Activated CD4-positive, alpha-beta T cell treated with anti-CD3 and anti-CD28 coated beads, Interleukin-2, amount 50 U/mL, for 16 hours (primary cell): ENCODE measurements around the gene ZNF41.
A peak's percentile ranks its signal among the peaks of the same experiment; 100 is the strongest.
"Not testable (repeated sequence)": the region's sequence is repeated elsewhere in the genome, so short reads cannot be mapped to it uniquely, and the experiment has no call there.

Experiments
- DNase-seq: peaks from one replicate; pipeline ENCODE4 v3.0.0-alpha.2; 2020

The ZNF41 gene

DNA sequence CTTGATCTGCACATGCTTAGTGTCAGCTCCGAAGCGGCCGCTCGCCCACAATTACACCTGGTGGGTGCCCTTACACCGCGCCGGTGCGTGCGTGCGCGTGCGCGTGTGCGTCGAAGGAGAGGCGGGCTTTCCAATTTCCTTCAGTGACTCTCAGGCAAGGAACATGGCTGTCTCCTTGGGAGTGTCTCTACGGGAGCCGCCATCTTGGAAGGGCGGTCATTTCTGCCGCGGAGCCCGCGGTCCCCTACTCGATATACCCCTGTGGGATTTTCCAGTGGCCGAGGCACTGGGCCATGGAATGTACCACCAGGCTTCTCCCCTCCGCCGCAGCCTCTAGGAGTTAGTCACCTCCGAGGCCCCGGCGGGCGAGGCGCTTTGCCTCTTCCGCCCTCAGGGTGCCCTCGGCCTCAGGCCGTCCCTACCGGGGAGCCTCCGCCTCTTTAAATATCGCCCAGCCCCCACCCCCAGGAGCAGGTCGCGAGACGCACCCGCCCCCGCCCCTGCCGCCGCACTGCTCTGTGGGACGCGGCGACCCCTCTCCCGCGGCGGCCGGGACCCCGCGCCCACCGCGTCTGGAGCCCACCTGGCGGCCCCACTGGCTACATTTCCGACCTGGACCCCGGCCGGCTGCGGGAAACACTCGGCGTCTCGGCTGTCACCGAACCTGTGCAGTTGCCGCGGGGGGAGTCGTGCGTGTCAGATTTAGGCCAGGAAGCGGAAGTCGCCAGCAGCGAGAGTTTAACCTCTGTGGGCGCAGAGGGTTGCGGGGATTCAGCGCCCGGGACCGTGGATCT, at the start of gene ZNF41:
ZNF41 (minus strand) TSS at position 711 of the 794 bp plus-strand sequence. CDS start 15,741 bp downstream, outside the sequence.
- peak; percentile 78 for DNase-seq

DNA sequence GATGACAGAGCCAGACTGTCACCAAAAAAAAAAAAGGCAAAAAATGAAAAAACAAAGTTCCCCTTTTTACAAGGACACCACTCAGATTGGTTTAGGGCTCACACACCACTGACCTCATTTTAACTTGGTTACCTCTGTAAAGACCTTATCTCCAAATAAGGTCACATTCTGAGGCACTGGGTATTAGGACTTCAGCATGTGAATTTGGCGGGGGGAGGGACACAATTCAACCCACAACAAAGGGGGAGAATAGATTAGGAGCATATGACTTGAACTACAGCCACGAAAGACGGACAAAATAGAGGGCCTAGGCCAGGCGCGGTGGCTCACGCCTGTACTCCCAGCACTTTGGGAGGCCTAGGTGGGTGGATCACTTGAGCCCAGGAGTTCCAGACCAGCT, 47.0 kb upstream of the ZNF41 start:
- DNase-seq = no peak

DNA sequence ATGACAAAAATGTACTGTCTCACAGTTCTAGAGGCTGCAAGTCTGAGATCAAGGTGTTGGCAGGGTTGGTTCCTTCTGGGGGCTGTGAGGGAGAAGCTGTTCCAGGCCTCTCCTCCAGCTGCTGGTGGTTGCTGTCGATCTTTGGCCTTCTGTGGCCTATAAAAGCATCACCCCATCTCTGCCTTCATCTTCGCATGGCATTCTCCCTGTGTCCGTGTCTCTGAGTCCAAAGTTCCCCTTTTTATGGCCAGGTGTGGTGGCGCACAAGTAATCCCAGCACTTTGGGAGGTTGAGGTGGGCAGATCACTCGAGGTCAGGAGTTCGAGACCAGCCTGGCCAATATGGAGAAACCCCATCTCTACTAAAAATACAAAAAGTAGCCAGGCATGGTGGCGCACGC, 46.5 kb upstream of the ZNF41 start:
- DNase-seq = no peak

DNA sequence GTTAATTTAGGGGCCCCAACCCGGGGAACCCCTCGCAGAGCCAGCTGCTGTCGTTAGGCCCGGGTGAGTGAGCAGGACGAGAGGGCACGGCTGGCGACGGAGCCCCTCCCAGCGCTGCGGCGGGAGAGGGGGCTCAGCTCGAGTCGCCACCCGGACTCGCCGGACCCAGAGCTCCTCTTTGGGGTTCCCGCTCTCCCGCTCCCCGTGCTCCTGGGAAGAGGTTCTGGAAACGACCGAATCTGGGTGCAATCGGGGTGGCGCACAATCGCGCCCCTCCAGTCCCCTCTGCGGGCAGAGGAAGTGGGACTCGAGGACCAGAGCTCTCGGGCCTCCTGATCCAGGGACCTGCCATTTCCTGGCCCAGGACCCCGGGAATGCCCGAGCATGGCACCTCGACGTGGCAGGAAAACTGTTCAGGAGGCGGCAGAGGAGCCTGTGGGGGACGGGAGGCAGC, 40.7 kb upstream of the ZNF41 start:
- no peak for DNase-seq

DNA sequence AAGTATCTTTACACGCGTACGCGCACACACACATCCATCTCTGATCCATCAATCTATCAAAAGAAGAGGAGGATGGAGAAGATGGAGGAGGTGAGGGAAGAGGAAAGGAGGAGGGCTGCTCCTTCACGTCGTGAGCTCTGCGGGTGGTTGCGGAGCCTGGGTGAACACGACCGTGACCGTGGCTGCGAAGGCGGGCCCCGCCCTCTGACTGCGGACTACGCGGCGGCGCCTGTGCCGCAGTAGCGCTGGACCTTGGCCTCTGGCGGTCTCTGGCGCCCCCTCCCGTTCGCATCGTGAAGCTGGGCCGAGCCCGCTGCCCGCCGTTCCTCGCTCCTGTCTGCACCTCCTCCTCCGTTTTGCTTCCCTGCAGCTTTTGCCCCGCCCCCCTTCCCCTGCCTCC, 40.3 kb upstream of the ZNF41 start:
- peak; percentile 80 for DNase-seq

DNA sequence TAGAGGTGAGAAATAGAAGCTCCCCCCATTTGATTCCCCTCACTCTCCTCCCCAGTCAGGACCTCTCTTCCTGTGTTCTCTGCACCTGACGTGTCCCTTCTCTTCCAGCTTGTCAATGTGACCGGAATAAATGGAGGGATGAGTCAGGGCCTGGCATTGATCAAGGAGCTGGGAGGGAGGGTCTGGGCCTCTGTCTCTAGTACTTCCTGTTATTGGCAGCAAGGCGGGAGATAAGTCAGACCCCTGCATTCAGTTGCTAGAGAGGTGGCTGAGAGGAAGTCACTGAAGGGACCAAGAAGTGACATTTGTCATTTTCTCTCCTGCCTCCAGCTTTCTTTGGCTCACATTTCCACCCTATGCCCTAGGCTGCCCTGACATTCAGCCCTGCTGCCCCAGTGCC, 35.1 kb upstream of the ZNF41 start:
- no peak for DNase-seq

DNA sequence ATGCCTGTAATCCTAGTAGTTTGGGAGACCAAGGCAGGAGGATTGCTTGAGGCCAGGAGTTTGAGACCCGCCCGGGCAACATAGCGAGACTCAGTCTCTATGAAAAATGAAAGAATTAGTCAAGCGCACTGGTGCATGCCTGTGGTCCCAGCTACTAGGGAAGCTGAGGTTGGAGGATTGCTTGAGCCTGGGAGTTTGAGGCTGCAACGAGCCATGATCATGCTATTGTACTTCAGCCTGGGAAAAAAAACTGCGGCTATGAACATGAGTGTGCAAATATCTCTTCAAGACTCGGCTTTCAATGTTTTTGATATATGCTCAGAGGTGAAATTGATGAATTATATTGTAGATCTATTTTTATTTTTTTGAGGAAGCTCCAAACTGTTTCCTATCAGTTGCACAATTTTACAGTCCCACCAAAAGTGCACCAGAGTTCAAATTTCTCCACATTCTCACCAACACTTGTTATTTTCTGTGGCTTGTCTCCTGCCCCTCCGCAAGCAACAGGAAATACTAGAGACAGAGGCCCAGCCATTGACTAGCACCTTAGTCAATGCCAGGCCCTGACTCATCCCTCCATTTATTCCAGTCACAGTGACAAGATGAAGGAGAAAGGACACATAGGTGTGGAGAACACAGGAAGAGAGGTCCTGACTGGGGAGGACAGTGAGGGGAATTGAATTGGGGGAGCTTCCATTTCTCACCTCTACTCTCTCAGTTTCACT, 33.1 kb upstream of the ZNF41 start:
- DNase-seq = no peak

DNA sequence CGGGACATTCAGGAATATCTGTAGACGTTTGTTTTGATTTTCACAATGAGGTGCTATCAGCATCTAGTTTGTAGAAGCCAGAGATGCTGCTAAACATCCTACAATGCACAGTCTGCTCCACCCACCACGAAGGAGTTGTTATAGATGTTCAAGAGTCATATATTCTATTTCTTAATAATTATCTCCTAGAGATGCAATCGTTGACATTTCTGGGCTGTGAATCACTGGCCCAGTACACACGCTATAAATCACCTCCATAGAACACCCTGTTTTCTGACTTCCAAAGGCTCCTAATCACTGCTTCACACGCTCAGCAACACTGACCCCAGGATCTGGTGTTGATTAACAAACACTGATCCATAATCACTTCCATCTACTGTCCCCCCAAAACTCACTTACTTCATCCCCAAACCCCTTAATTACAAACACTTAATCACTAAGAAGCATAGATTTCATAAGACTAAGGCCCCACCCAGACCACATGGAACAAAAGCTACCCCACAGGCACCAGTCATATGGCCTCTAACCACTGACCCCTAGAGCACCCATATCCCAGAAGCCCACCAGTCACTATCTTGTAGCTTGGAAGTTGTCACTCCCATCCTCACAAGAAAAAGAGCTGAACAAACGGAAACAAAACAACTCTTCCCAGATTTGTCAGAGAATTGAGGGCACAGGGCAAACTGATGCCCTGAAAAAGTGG, 31.7 kb upstream of the ZNF41 start:
- DNase-seq = no peak

DNA sequence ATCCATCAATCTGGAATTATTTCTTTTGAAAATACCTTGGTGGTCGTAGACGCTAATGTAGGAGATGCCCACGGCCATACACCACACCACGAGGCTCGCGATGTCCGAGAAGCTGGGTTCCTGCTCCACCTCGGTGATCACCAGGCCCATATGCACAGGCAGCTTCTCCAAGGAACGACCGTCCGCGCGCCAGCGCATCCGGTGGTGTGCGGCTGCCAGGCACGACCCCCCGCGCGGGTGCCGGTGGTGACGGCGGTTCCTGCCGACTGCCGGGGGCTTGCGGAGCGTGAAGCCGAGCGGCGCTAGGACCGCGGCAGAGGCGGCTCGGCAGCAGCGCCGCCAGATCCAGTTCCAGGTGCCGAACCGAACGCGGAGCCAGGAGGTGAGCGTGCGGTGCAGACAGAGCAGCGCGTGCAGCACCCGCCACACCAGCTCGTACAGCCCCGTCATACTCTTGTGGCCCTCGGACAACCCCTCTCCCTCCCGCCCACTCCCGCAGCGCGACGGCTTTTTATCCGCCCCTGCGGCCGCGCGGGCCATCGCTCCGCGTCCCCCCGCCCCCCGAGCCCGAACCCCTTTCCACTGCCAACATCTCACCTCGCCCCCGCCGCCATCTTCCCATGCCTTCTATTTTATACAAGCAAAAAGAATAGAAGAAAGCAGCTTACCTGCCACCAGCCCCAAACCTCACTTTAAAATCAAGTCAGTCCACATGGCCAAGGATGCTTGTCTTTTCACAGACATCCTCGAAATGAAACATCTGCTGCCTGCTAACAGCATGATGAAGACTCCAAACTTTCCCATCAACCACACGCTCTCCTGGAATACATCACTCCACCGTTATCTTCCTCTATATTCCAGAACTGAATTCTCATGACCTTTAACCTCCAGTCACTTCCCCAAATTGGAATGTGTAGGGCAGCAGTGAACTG, 30.3 kb upstream of the ZNF41 start:
- DNase-seq = not testable (repeated sequence)

DNA sequence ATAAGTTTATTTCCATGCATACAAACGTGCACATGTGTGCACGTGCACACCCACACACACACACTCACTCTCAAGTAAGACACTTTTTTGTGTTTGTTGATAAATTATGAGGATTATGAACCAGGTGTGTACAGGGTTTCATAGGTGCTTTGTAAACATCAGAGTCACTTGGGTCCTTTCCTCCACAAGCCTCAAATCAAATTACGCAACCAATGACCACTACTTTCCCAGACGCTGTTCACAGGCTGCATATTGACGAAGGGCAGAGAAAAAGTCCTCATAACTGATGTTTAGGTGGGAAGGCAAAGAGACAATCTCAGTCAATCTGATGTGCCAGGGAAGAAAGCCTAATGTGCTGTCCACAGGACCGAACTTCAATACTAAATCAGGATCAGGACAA, 29.4 kb upstream of the ZNF41 start:
- not testable (repeated sequence) for DNase-seq

DNA sequence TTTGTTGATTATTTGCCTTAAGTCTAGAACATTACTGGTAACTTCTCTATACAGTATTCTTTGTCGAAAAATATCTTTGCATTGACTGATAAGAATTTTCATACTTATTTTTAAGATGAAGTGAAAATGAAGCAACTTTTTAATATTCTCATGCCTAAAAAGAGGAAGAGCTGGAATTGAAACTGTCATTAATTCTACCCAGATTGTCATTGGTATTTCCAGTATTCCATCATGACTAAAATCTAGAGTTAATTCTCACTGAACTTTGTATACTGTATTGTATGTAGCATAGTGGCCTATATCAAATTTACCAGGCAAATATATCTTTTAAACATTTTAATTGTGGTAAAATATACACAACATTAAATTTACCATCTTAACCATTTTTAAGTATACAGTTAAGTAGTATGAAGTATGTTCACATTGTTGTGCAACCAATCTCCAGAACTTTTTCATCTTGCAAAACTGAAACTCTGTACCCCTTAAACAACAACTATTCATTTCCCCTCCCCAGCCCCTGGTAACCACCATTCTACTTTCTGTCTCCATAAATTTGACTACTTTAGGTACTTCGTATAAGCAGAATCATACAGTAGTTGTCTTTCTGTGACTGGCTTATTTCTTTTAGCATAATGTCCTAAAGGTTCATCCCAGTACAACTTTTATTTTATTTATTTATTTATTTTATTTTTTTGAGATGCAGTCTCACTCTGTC, 24.3 kb upstream of the ZNF41 start:
- DNase-seq = no peak

DNA sequence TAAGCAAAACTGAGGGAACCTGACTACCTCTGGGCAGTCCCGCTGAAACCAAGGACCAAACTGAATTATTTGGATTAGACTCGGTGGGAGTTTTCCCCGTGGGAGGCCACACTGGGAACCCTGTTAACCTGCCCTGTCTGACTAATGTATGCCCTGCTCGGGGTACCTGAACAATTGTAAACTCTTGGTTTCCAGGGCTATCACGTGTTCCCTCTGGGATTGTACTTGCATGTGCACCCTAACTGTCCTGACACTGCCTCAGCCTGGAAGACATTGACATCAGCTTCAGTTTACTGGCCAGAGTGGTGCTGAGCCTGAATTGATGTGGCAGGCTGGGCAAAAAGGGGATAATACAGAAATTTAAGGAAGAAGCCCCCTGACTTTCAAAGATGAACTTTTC, 20.1 kb upstream of the ZNF41 start:
- DNase-seq = no peak

DNA sequence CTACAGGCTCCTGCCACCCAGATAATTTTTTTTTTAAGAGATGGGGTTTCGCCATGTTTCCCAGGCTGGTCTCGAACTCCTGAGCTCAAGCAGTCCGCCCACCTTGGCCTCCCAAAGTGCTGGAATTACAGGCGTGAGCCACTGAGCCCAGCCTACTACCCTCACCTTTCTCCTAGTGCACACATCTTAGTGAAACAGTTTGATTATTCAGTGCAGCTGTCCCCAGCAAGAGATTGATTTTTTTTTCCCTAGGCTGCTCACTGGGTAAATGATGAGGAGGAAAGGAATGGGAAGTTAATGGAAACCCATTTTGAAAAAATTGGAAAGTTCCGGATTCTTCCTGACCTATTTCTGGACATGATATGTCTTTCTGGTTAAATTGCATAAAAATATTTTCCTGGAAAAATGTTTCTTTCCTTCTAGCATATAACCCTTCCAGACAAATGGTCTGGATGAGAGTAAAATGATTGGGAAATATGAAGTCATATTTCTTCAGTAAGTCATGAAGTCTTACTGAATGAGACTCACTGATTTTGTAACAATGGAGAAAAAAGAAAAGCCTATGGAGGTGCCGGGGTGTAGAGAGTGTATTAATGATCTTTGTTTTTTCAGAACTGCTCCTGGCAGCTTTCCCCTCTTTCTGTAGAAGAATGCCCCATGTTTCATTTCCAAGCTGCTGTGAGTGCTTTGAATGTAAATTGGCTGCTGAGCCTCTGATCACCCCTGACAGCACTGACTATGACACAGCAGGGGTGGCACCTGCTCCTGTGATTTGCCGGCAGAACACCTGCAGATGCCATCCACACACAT, 19.5 kb upstream of the ZNF41 start:
- DNase-seq = no peak

DNA sequence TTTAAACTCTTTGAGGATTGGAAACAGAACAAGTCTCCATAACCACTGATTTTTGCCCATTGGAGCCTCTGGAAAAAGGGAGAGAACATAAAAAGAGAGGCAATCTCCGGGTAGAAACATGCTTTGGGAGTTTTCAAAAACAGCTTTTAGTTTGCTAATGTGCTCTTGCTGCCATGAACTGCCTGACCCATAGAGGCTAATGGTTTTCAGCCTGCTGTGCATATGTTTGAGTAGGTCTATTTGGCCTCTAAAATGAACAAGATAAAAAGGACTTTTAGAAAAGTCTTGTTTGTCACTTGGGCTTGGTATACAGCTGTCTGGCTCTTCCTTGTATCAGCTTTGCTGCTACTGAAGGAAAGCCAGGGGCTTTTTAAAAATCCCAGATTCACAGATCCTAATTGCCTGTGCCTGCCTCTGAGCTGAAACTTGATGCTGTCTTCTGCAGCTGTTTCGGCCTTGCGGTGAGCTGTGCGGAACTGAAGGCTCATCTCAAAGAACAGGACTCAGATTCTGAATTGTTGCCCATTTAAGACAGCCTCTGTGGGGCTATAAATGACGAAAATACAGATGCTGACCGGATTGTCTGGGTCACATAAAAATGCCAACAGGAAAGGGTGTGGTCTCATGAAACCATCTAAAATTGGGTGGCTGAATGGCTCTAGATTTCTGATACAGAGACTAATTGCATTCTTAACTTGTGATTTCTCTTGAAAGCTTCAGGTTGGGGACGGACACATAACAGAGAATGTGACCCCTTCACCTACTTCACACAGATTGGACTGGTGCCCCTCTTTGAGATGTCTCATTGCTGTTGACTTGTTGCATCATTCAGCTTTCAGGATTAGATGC, 18.4 kb upstream of the ZNF41 start:
- no peak for DNase-seq

DNA sequence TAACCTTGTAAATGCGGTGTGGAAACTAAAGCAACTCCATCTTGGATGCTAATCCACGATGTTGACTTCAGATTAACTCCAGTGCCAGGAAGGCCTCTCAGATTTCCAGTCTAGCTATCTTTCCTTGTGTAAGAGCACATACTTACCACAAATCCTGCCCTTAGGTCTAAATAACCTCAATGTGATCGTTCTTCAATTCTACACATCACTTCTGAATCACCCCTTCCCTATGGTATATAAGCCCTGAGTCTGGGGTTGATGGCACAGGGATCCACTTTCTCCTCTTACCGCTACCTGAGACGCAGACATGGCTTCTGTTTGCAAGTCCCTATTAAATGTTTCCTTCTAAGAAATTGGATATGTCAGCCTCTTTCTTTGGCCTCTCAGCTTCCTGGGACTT, 17.5 kb upstream of the ZNF41 start:
- no peak for DNase-seq

DNA sequence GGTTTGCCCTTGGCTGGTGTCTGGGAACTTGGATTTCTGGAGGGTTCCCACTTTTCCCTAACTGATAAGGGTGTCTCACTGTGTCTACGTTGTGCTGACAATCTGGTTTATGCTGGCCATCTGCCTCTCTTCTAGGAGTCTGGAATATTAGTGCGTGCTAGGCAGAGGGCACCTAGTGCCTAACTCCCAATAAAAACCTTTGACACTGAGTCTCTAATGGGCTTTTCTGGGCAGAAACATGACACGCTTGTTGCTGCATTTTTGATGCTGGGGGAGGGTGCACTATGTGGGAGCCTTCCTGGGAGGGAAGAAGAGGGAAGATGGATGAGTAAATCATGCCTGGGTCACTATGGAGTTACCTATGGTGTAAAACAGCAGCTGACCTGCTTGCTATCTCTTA, 16.3 kb upstream of the ZNF41 start:
- no peak for DNase-seq

DNA sequence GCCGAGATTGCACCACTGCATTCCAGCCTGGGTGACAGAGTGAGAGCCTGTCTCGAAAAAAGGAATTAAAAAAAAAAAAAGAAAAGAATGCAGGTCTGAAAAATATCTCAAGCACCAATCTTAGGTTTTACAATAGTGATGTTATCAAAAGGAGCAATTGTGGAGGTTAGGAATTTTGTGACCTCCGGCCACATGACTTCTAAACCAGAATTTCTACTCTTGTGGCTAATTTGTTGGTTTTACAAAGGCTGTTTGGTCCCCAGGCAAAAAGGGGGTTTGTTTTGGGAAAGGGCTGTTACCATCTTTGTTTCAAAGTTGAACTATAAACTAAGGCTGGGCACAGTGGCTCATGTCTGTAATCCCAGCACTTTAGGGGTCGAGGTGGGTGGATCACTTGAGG, 15.4 kb upstream of the ZNF41 start:
- DNase-seq = no peak

DNA sequence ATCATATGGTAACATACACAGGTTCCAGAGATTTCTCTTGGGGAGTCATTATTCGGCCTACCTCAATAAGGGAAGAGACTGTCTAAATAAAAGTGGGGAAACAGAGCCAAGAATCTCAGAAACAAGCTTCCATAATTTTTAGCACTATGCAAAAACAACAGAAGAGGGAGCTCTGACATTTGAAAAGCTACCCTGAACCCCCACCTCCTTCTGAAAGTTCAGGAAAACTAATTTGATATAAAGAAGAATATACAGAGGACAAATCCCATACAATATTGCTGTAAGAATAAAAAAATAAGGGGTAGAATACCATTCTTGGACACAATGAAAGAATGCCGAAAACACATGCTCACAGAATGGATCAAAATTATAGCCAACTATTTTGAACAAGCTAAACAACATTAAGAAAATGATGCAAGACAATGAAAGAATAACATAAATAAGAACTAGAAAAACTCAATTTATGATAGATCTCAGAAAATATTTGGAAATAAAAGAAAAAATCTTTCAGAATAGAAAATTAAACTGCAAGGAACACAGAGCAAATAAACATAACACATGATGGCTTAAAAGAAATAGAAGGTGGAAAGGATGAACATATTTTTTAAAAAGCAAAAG, 14.4 kb upstream of the ZNF41 start:
- DNase-seq = no peak

DNA sequence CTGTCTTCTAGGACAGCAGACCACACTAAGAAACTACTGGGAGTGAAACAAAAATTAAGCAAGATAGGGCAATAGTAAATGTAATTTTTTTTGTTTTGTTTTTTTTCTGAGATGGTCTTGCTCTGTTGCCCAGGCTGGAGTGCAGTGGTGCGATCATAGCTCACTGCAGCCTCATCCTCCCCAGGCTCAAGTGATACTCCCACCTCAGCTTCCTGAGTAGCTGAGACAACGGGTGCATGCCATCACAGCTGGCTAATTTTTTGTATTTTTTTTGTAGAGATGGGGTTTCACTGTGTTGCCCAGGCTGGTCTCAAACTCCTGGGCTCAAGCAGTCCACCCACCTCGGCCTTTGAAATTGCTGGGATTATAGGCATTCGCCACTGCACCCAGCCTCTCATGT, 9.1 kb upstream of the ZNF41 start:
- DNase-seq = not testable (repeated sequence)
